MM.1S (cell line): ENCODE results near the gene TRPV4.

ENCODE experiments used
- DNase-seq: peaks from one replicate; pipeline ENCODE4 v3.0.0-alpha.2; 2015
- H2AFZ ChIP-seq: fragments of 300-600 bp; sonication (generic); 2 replicates; pipeline ENCODE4 v1.6.0; 2016; ENCODE audit warnings: antibody characterized with exemption, low read length
- H3F3A ChIP-seq: fragments of 300-600 bp; sonication (generic); 2 replicates; pipeline ENCODE4 v1.6.1; 2016; ENCODE audit warnings: mild to moderate bottlenecking, antibody characterized with exemption, low read length, moderate library complexity, mixed read lengths; ENCODE audit not compliant: insufficient read depth
- H3K27ac ChIP-seq: fragments of 300-600 bp; sonication (generic); 2 replicates; pipeline ENCODE4 v1.5.1; 2016; ENCODE audit warnings: mild to moderate bottlenecking, low read length
- H3K27me3 ChIP-seq: fragments of 300-600 bp; sonication (generic); replicated peaks from 2 replicates; pipeline ENCODE4 v1.6.0; 2016; ENCODE audit warnings: low read length; ENCODE audit not compliant: insufficient read depth
- H3K36me3 ChIP-seq: fragments of 300-600 bp; sonication (generic); replicated peaks from 2 replicates; pipeline ENCODE4 v1.6.1; 2016; ENCODE audit warnings: mild to moderate bottlenecking, low read length, mixed read lengths; ENCODE audit not compliant: insufficient read depth
- H3K4me1 ChIP-seq: fragments of 300-600 bp; sonication (generic); 2 replicates; pipeline ENCODE4 v1.6.1; 2016; ENCODE audit warnings: low read length, mixed read lengths
- H3K4me2 ChIP-seq: fragments of 300-600 bp; sonication (generic); 2 replicates; pipeline ENCODE4 v1.6.0; 2016; ENCODE audit warnings: low read depth, low read length
- H3K4me3 ChIP-seq: fragments of 300-600 bp; sonication (generic); 2 replicates; pipeline ENCODE4 v1.5.1; 2016; ENCODE audit warnings: low read length, mixed read lengths
- H3K79me2 ChIP-seq: fragments of 300-600 bp; sonication (generic); 2 replicates; pipeline ENCODE4 v1.6.1; 2016; ENCODE audit warnings: mixed run types, low read length, mixed read lengths
- H3K9ac ChIP-seq: fragments of 300-600 bp; sonication (generic); 2 replicates; pipeline ENCODE4 v1.6.1; 2016; ENCODE audit warnings: low read length, mixed read lengths
- H3K9me2 ChIP-seq: fragments of 300-600 bp; sonication (generic); replicated peaks from 2 replicates; pipeline ENCODE4 v1.6.1; 2016; ENCODE audit warnings: mild to moderate bottlenecking, low read length, mixed read lengths; ENCODE audit not compliant: insufficient read depth
- H3K9me3 ChIP-seq: fragments of 300-600 bp; sonication (generic); replicated peaks from 2 replicates; pipeline ENCODE4 v1.6.1; 2016; ENCODE audit warnings: mild to moderate bottlenecking, low read length, mixed read lengths; ENCODE audit not compliant: insufficient read depth
- H4K20me1 ChIP-seq: fragments of 300-600 bp; sonication (generic); 2 replicates; pipeline ENCODE4 v1.6.1; 2016; ENCODE audit warnings: mild to moderate bottlenecking, low read length, moderate library complexity, mixed read lengths; ENCODE audit not compliant: insufficient read depth
- EZH2 ChIP-seq: fragments of 300-600 bp; sonication (generic); optimal IDR thresholded peaks from 2 replicates; pipeline ENCODE3; 2017; ENCODE audit warnings: low read depth, mild to moderate bottlenecking, antibody characterized with exemption, low read length, mixed read lengths
- EZH2phosphoT487 ChIP-seq: fragments of 300-600 bp; sonication (generic); IDR thresholded peaks from 2 replicates; pipeline ENCODE4 v1.6.1; 2018; ENCODE audit warnings: antibody characterized with exemption, low read length
- TF ChIP-seq, protein P1 (sequence below): fragments of 300-600 bp; sonication (generic); IDR thresholded peaks from 2 replicates; pipeline ENCODE4 v1.5.1; 2016; ENCODE audit warnings: antibody characterized with exemption, low read length, mixed read lengths

TRPV4 gene

DNA sequence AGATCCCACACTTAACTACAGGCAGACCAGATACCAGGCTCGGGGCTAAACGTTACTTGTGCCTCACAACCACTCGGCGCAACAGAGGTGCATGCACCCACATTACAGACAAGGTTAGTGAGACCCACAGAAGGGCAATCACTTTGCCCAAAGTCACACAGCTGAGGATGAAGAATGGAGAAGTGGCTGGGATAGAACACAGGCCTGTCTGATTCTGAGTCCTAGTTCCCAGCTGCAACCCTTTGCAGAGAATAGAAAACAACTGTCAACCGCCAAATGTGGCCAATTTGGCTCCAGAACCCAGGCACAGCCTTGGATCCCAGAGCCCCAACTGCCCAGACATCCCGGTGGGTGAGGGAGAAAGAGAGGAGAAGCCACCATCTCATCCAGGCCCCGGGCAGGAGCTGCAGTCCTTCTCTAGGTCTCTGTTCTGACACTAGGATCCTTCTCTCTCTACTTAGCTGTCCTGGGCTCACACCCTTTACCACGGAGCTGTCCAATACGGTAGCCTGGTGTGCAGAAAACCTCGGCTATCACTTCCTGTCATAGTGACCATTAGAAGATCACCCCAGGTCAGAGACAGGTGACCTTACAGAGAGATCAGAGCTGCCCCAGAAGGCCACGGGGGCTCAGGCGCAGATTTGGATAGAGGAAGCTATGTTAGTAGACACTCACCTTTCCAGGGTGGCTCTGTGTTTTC lies 60.4 kb downstream of the TRPV4 start:
- Histone ChIP-seq H3K4me3 (peak overlapping the region; percentile 60), H3K27ac (no peak overlapping the region), H3K4me1 (no peaks in the 10 kb centered on the region), H3K9ac (peak overlapping the region; percentile 41; the same call in 1 of the 2 replicates), H3K79me2 (no peaks in the 10 kb centered on the region), H3K27me3 (no peaks in the 10 kb centered on the region), H3K9me3 (no peaks in the 10 kb centered on the region), H4K20me1 (no peaks in the 10 kb centered on the region), H3K9me2 (no peaks in the 10 kb centered on the region), H3F3A (no peaks in the 10 kb centered on the region), H3K4me2 (peak overlapping the region; percentile 87), H2AFZ (peak overlapping the region; percentile 84), H3K36me3 (no peaks in the 10 kb centered on the region)
- no peak for DNase-seq
- TF ChIP-seq, protein P1, sequence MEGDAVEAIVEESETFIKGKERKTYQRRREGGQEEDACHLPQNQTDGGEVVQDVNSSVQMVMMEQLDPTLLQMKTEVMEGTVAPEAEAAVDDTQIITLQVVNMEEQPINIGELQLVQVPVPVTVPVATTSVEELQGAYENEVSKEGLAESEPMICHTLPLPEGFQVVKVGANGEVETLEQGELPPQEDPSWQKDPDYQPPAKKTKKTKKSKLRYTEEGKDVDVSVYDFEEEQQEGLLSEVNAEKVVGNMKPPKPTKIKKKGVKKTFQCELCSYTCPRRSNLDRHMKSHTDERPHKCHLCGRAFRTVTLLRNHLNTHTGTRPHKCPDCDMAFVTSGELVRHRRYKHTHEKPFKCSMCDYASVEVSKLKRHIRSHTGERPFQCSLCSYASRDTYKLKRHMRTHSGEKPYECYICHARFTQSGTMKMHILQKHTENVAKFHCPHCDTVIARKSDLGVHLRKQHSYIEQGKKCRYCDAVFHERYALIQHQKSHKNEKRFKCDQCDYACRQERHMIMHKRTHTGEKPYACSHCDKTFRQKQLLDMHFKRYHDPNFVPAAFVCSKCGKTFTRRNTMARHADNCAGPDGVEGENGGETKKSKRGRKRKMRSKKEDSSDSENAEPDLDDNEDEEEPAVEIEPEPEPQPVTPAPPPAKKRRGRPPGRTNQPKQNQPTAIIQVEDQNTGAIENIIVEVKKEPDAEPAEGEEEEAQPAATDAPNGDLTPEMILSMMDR: no peak
- TF ChIP-seq EZH2 (no peak), EZH2phosphoT487 (no peak)

DNA sequence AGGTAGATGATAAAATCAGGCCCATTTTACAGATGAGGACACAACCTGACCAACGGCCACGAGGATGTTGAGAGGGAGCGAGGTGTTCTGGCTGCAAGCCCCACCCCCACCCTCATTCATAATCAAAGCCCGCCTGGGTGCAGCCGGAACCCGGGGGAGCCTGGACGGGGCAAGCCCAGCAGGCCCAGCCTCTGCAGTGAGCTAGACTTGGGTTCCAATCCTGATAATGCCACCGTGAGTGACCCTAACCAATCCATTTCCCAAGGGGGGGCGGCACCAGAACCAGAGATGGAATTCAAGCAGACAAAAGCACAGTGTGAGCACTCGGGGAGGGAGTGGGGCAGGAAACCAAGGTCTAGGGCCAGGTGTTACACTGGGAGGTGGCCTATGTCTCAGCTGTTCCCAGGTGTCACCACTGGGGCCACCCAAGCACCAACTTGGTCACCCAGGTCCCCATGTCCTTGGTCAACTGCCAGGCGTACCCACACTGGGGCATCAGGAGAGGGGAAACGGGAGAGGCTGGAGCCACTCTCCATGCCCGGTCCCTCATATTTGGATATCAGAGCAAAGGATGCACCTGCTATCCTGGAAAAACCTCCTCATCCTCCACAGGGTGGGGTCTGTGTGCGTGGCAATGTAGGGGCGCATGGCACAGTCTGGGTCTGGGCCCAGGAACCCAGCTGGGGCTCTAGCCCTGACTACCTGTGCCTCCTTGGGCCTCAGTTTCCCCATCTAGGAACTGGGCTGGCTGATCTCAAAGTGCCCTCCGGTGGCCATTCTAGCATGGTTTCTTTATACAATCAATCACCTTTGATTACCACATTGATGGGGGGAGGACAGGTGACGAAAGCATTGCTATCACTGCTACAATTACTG lies 61.2 kb downstream of the TRPV4 start:
- TF ChIP-seq, protein P1: no peak
- TF ChIP-seq EZH2phosphoT487 (no peak), EZH2 (no peak)
- Histone ChIP-seq H2AFZ (no peak overlapping the region), H3K9ac (0 out of 2 replicates have a peak overlapping the region, but pooled peaks have one; percentile 41), H3K27me3 (no peaks in the 10 kb centered on the region), H3K79me2 (no peaks in the 10 kb centered on the region), H3K9me3 (no peaks in the 10 kb centered on the region), H3K9me2 (no peaks in the 10 kb centered on the region), H3F3A (no peaks in the 10 kb centered on the region), H3K4me1 (no peaks in the 10 kb centered on the region), H3K4me3 (peak overlapping the region; percentile 60), H3K36me3 (no peaks in the 10 kb centered on the region), H3K27ac (no peak overlapping the region), H4K20me1 (no peaks in the 10 kb centered on the region), H3K4me2 (peak overlapping the region; percentile 87; the same call in 1 of the 2 replicates)
- no peak for DNase-seq

DNA sequence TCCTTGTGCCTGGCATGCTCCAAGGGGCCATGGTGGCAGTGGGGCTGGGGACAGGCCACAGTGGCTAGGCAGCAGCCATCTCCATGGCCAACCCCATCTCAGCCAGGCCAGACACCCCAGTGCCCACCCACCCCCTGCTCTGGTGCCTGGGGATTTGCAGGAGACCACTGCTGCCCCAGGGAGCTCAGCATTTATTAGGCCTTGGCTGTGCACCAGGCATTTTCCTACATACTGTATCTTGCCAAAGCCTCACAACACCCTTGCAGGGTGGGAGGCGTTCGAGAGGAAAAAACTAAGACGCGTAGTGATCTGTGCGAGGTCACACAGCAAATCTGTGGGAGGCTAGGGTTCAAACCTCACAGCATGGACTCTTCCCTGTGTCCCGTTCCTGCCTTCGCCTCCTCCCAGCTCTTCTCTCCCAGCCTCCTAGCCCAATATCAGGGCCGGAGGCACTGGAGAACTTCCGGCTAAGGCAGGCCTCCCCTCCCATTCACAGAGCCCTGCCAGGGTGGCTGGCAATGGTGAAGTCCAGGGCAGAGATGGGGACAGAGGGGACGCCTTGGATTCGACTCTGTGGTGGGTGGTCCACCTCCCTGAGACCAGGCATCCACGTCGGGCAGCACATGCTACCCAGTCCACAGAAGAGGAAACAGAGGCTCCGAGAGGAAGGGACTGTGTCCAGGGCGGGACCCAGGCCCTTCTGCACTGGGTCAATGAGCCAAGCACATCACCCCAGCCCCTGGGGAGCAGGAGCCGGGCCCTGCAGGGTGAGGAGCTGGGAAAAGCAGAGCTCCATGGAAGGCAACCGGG lies 62.1 kb downstream of the TRPV4 start:
- Histone ChIP-seq H3K4me3 (no peak overlapping the region), H4K20me1 (no peaks in the 10 kb centered on the region), H3K4me1 (no peaks in the 10 kb centered on the region), H2AFZ (no peak overlapping the region), H3K9ac (no peak overlapping the region), H3K79me2 (no peaks in the 10 kb centered on the region), H3F3A (no peaks in the 10 kb centered on the region), H3K9me3 (no peaks in the 10 kb centered on the region), H3K27ac (no peak overlapping the region), H3K9me2 (no peaks in the 10 kb centered on the region), H3K27me3 (no peaks in the 10 kb centered on the region), H3K36me3 (no peaks in the 10 kb centered on the region), H3K4me2 (no peak overlapping the region)
- DNase-seq: no peak
- TF ChIP-seq EZH2 (no peak), EZH2phosphoT487 (no peak)
- TF ChIP-seq, protein P1: no peak
